MG63 (cell line): Measurements from ENCODE around the gene KIF6. TPM values are rescaled to one million over a fixed set of nuclear protein-coding genes. Genes with fewer than 3 reads are reported as not detected.

Source experiments
- DNase-seq: peaks from one replicate; pipeline ENCODE4 v3.0.0-alpha.2; 2020
- H3K27me3 ChIP-seq: fragments of 250-450 bp; sonication (Bioruptor Pico); 2 replicates; pipeline ENCODE4 v1.5.1; 2020; ENCODE audit warnings: mild to moderate bottlenecking, moderate library complexity
- H3K36me3 ChIP-seq: fragments of 250-450 bp; sonication (Bioruptor Pico); 2 replicates; pipeline ENCODE4 v1.5.1; 2020; ENCODE audit warnings: mild to moderate bottlenecking, moderate library complexity
- H3K4me3 ChIP-seq: fragments of 250-450 bp; sonication (Bioruptor Pico); 2 replicates; pipeline ENCODE4 v1.5.1; 2020; ENCODE audit warnings: mild to moderate bottlenecking, moderate library complexity
- H3K9me3 ChIP-seq: fragments of 250-450 bp; sonication (Bioruptor Pico); 2 replicates; pipeline ENCODE4 v1.5.1; 2020; ENCODE audit warnings: mild to moderate bottlenecking, moderate library complexity
- total RNA-seq: library from RNA; depleted of rRNA; stranded (reverse); fragments of >200 nt; shearing (Covaris generic); gene quantifications from 2 replicates; pipeline ENCODE4 v1.2.3, GENCODE V29; 2014; ENCODE audit warnings: low replicate concordance

KIF6 gene
- total RNA-seq, 1 experiment from 2014 or later, result not detected

- H3K4me3 ChIP-seq, result no peak overlapping the region
- DNase-seq, result no peak
- H3K36me3 ChIP-seq, result no peaks in the 10 kb centered on the region
- no peaks in the 10 kb centered on the region for H3K27me3 ChIP-seq
- H3K9me3 ChIP-seq, result no peaks in the 10 kb centered on the region
Observed at GRCh38 chr6:39587080-39587479, 138.1 kb downstream of the KIF6 start.

- Histone ChIP-seq H3K9me3 (no peaks in the 10 kb centered on the region), H3K4me3 (no peak overlapping the region), H3K27me3 (no peaks in the 10 kb centered on the region), H3K36me3 (no peaks in the 10 kb centered on the region)
- DNase-seq, result no peak
Observed at GRCh38 chr6:39585641-39586040, 139.6 kb downstream of the KIF6 start.

DNA sequence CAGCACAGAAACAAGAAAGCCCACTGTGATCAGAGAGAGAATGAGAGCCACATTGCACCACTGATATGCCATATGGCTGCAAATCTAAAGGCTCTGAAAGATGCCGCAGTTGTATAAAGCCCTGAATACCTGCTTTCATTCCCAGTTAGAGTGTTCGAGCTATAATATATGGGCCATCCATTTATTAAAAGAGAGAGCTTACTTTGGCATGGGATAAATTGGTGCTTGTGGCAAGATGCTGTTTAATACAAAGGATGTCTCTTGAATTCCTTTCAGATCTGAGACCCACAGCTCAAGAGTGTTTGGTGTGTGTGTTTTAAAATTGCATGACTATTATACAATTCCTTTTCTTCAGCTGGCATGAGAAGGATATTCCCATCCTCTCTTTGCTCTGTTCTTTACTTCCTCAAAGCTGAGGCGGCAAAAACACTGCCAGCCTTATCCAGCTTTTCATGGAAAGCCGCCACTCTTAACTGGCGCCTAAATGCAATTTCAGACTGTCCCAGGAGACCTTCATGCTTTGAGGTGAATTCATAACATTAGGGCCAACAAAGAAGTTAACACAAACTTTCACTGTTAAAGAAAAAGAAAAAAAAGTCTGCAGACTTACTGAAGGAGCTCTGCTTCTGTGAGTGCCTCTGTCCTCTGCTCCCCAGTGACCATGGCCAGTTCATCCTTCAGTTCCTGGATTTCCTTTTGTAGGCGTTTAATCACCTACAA lies 147.6 kb downstream of the KIF6 start:
- H3K36me3 ChIP-seq, result no peaks in the 10 kb centered on the region
- H3K9me3 ChIP-seq, result no peaks in the 10 kb centered on the region
- no peaks in the 10 kb centered on the region for H3K27me3 ChIP-seq
- H3K4me3 ChIP-seq, result no peak overlapping the region
- DNase-seq, result no peak

GRCh38 chr6:39576556-39577303 lies 148.5 kb downstream of the KIF6 start:
- no peak for DNase-seq
- Histone ChIP-seq H3K4me3 (no peak overlapping the region), H3K9me3 (no peaks in the 10 kb centered on the region), H3K27me3 (no peaks in the 10 kb centered on the region), H3K36me3 (no peaks in the 10 kb centered on the region)

- no peaks in the 10 kb centered on the region for H3K9me3 ChIP-seq
- no peak overlapping the region for H3K4me3 ChIP-seq
- H3K27me3 ChIP-seq, result no peaks in the 10 kb centered on the region
- no peaks in the 10 kb centered on the region for H3K36me3 ChIP-seq
- DNase-seq, result no peak
Observed at GRCh38 chr6:39574991-39575390, 150.2 kb downstream of the KIF6 start.

- no peak for DNase-seq
- Histone ChIP-seq H3K36me3 (no peaks in the 10 kb centered on the region), H3K27me3 (no peaks in the 10 kb centered on the region), H3K9me3 (no peaks in the 10 kb centered on the region), H3K4me3 (no peak overlapping the region)
Observed at GRCh38 chr6:39573541-39573940, 151.7 kb downstream of the KIF6 start.

DNA sequence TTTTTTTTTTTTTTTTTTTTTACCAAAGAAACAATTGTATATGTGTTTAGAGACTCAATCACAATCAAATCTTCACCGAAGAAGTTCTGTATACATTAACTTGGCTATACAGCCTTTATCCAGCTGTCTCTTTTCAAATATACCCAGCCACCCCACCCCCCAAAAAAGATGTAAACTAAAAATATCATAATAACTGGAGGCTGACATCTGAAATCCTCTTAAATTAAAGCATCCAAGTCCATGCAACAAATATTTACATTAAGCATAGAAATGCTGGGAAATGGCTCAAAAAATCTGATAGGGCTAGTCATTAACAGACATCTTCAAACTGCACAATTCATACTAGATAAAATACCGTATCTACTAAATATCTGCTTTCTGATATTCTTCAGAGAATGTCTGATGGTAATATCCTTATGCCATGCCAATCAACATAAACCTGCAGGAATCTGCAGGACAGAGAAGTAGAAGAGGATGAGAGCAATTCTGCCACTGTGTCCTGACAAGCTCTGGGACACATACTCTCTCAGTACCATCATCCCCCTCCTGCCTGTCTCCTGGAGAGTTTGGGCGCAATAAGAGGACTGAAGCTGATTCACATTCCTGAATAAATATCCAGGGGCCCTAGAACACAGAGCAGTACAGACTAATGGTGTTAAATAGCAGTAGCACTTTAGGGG lies 152.4 kb downstream of the KIF6 start:
- Histone ChIP-seq H3K9me3 (no peaks in the 10 kb centered on the region), H3K4me3 (no peak overlapping the region), H3K27me3 (no peaks in the 10 kb centered on the region), H3K36me3 (no peaks in the 10 kb centered on the region)
- DNase-seq, result no peak

- no peaks in the 10 kb centered on the region for H3K27me3 ChIP-seq
- DNase-seq, result no peak
- H3K36me3 ChIP-seq, result no peaks in the 10 kb centered on the region
- no peak overlapping the region for H3K4me3 ChIP-seq
- no peaks in the 10 kb centered on the region for H3K9me3 ChIP-seq
Observed at GRCh38 chr6:39568896-39569295, 156.3 kb downstream of the KIF6 start.

- Histone ChIP-seq H3K36me3 (no peaks in the 10 kb centered on the region), H3K9me3 (no peaks in the 10 kb centered on the region), H3K4me3 (no peak overlapping the region), H3K27me3 (no peaks in the 10 kb centered on the region)
- DNase-seq, result no peak
Observed at GRCh38 chr6:39567091-39567490, 158.1 kb downstream of the KIF6 start.

DNA sequence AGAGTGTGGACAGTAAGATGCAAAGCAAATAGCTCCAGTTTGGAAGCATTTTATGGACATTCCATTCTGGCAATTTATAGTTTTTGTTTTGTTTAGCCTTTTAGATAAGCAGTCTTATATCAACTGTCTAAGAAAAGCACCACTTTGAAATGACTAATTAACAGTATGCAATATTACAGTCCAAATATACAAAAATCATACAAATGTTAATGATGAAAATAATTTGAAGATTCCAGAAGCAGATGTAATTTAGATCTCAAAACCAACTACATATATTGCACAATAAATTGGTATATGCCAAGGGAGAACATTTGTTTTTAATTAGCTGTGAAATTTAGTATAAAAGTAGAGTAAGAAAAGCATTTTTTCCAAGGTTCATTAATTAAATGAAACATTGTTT lies 158.8 kb downstream of the KIF6 start:
- no peaks in the 10 kb centered on the region for H3K9me3 ChIP-seq
- H3K36me3 ChIP-seq, result no peaks in the 10 kb centered on the region
- no peak overlapping the region for H3K4me3 ChIP-seq
- H3K27me3 ChIP-seq, result no peaks in the 10 kb centered on the region
- no peak for DNase-seq

DNA sequence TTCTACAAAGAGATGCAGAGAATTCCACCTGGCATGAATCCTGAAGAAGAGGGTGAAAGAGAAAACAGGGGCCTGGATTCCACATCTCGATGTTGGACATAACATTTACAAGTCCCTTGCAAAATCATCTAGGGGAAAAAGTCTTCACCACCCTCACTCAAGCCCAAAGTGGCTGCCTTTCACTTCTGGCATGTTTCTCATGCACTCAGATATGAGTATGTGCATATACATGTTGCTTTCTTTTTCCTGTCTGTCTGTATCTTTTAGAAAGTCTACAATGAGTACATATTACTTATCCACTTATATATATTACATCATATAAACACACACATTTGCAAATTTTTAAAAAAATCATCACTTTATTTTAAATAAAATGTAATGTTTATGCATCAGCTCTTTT lies 159.3 kb downstream of the KIF6 start:
- DNase-seq, result no peak
- H3K4me3 ChIP-seq, result no peak overlapping the region
- H3K36me3 ChIP-seq, result no peaks in the 10 kb centered on the region
- no peaks in the 10 kb centered on the region for H3K9me3 ChIP-seq
- H3K27me3 ChIP-seq, result no peaks in the 10 kb centered on the region

GRCh38 chr6:39563566-39564311 lies 161.5 kb downstream of the KIF6 start:
- Histone ChIP-seq H3K27me3 (no peaks in the 10 kb centered on the region), H3K9me3 (no peaks in the 10 kb centered on the region), H3K36me3 (no peaks in the 10 kb centered on the region), H3K4me3 (no peak overlapping the region)
- no peak for DNase-seq

DNA sequence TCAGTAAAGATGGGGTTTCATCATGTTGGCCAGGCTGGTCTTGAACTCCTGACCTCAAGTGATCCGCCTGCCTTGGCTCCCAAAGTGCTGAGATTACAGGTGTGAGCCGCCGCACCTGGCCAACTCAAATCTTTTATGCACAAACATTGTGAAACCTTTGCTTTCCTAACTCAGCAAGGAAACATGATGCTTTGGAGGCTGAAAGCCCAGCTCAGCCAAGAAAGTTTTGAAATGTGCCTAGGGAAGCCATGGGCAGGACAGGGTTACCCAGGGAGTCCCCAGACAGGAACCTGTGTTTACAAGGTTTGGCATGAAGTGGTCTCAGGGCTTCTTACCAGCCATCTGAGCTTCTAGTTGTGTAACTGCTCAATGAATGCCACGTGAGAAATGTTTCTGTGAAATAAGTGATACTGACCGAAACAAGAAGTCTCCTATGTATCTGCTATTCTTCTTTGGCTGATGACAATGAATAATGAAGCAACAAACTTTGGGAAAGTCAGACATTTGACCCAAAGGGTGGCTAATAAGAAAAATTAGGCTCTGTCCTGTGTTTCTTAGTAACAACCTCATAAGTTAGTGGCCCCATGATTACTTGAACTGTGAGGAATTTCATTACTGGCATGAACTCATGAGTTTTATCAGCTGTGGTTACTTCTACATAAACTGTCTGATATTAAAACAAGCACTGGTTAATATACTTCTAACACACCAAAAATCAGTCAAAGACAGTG lies 163.5 kb downstream of the KIF6 start:
- H3K9me3 ChIP-seq, result no peaks in the 10 kb centered on the region
- no peak overlapping the region for H3K4me3 ChIP-seq
- H3K36me3 ChIP-seq, result no peaks in the 10 kb centered on the region
- DNase-seq, result no peak
- H3K27me3 ChIP-seq, result no peaks in the 10 kb centered on the region

DNA sequence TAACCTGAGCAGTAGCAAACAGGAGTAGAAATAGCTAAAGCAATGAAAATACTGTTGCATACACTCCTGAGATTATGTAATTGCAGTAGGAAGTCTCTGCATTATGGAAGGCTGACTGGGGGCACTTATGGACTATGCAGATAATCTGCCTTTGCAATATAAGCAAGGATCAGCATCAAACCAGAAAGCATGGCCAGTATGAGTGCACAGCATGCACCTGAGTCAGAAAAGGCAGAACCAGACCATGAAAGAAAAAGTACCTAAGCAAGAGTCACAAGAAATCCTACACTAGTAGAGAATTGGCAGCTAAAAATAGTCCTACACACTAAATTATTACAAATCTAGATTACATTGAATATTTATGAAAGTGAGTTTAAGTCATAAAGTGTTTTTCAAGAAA lies 164.3 kb downstream of the KIF6 start:
- H3K36me3 ChIP-seq, result no peaks in the 10 kb centered on the region
- no peak overlapping the region for H3K4me3 ChIP-seq
- no peaks in the 10 kb centered on the region for H3K27me3 ChIP-seq
- no peaks in the 10 kb centered on the region for H3K9me3 ChIP-seq
- DNase-seq, result no peak

- H3K9me3 ChIP-seq, result no peaks in the 10 kb centered on the region
- H3K4me3 ChIP-seq, result no peak overlapping the region
- no peaks in the 10 kb centered on the region for H3K27me3 ChIP-seq
- H3K36me3 ChIP-seq, result no peaks in the 10 kb centered on the region
- DNase-seq, result no peak
Observed at GRCh38 chr6:39558591-39559190, 166.5 kb downstream of the KIF6 start.

- no peak overlapping the region for H3K4me3 ChIP-seq
- H3K9me3 ChIP-seq, result no peaks in the 10 kb centered on the region
- no peaks in the 10 kb centered on the region for H3K36me3 ChIP-seq
- no peaks in the 10 kb centered on the region for H3K27me3 ChIP-seq
- no peak for DNase-seq
Observed at GRCh38 chr6:39558079-39558478, 167.1 kb downstream of the KIF6 start.
